Cardiac muscle cell (in vitro differentiated cells and primary cell): ENCODE data around the gene ODAD4. TPM values are rescaled to one million over a fixed set of nuclear protein-coding genes. Genes with fewer than 3 reads are reported as not detected.

Experiments
- DNase-seq, 2 donors: peaks; one replicate each; pipeline versions ENCODE4 v3.0.0 to v3.0.0-alpha.2; 2010 to 2017; ENCODE audit warnings: low read depth in 1 of 2, low spot score in 1 of 2
- H3K27ac ChIP-seq: fragments of 200-600 bp; sonication (generic); 2 replicates; pipeline ENCODE4 v1.5.1; 2016
- H3K27me3 ChIP-seq: fragments of 200-600 bp; sonication (generic); 2 replicates; pipeline ENCODE4 v1.6.0; 2016; ENCODE audit warnings: control low read depth
- H3K36me3 ChIP-seq: fragments of 200-600 bp; sonication (generic); 2 replicates; pipeline ENCODE4 v1.5.1; 2016; ENCODE audit warnings: control low read depth
- H3K4me1 ChIP-seq: fragments of 200-600 bp; sonication (generic); 2 replicates; pipeline ENCODE4 v1.8.1; 2017; ENCODE audit warnings: low read depth, mild to moderate bottlenecking, mixed run types
- H3K4me3 ChIP-seq: fragments of 200-600 bp; sonication (generic); 2 replicates; pipeline ENCODE4 v1.5.1; 2016; ENCODE audit warnings: mild to moderate bottlenecking
- H3K9me3 ChIP-seq: fragments of 200-600 bp; sonication (generic); 2 replicates; pipeline ENCODE4 v1.5.1; 2017; ENCODE audit warnings: low read depth, mild to moderate bottlenecking, control low read depth
- polyA plus RNA-seq: library from polyadenylated mRNA; unstranded; fragments of >200 nt; fragmentation: Nextera tagmentation; extraction: Ambion mirVana; gene quantifications from 2 replicates; pipeline ENCODE4 v1.2.1, GENCODE V29; 2016
- total RNA-seq: library from RNA; depleted of rRNA; stranded (reverse); fragments of >200 nt; gene quantifications from 2 replicates; pipeline ENCODE4 v1.2.3, GENCODE V29; 2016
- TF ChIP-seq, protein P1 (sequence below): IDR thresholded peaks from 2 replicates; pipeline ENCODE4 v1.5.1; 2012; ENCODE audit warnings: low read depth, mild to moderate bottlenecking, low read length

Gene ODAD4
- total and polyA plus RNA-seq, 2 experiments from 2014 or later: 3.2 to 4.5 TPM

- Histone ChIP-seq H3K36me3 (no peaks in the 10 kb centered on the region), H3K27me3 (no peaks in the 10 kb centered on the region), H3K4me3 (peak within 1 kb of the TSS; percentile 80), H3K9me3 (no peaks in the 10 kb centered on the region), H3K27ac (peak within 1 kb of the TSS; percentile 76), H3K4me1 (peaks cover 4% of the 10 kb centered on the region)
- DNase-seq: peak; percentile 98
- TF ChIP-seq, protein P1, sequence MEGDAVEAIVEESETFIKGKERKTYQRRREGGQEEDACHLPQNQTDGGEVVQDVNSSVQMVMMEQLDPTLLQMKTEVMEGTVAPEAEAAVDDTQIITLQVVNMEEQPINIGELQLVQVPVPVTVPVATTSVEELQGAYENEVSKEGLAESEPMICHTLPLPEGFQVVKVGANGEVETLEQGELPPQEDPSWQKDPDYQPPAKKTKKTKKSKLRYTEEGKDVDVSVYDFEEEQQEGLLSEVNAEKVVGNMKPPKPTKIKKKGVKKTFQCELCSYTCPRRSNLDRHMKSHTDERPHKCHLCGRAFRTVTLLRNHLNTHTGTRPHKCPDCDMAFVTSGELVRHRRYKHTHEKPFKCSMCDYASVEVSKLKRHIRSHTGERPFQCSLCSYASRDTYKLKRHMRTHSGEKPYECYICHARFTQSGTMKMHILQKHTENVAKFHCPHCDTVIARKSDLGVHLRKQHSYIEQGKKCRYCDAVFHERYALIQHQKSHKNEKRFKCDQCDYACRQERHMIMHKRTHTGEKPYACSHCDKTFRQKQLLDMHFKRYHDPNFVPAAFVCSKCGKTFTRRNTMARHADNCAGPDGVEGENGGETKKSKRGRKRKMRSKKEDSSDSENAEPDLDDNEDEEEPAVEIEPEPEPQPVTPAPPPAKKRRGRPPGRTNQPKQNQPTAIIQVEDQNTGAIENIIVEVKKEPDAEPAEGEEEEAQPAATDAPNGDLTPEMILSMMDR: no peak
These were observed 11.9 kb upstream of the ODAD4 start, which contains the start of gene ACLY for GRCh38 chr17:41918314-41919164. TSS of gene ACLY (minus strand) at chr17:41918951. CDS start at chr17:41913873, 5,078 bp downstream.

DNA sequence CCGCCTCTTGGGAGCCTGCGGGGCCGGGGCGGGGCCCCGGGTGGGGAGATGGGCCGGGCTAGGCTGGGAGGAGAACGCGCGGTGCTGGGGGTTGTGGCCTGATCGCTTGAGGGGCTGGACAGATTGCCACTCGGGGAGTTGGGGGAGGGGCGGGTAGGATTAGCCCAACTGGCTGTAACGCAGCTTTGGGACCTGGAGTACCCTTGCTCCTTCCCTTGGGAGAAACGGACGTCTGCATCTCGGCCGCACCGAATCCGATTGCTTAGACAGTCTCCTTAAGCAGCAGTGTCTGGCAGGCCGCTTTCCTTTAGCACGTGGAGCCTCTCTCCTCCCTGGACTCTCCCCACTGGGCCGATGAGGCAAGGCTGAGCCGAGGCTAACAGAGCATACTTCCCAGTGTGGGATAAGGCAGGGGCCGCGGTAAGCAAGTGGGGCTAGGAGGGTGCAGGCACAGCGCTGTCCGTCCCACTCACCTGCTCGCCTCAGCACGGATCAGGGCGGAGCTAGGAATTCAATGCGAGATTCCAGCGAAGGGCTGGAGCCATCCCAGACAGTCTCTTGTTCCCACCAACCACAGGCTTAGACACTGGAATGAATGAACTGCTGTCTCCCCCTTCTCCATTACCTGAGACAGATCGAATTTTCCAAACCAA lies 11.1 kb upstream of the ODAD4 start:
- Histone ChIP-seq H3K27me3 (no peaks in the 10 kb centered on the region), H3K4me1 (peaks cover 4% of the 10 kb centered on the region), H3K4me3 (peak overlapping the region; percentile 80), H3K9me3 (no peaks in the 10 kb centered on the region), H3K36me3 (no peaks in the 10 kb centered on the region), H3K27ac (peak overlapping the region; percentile 76)
- DNase-seq: no peak
- TF ChIP-seq, protein P1: no peak

DNA sequence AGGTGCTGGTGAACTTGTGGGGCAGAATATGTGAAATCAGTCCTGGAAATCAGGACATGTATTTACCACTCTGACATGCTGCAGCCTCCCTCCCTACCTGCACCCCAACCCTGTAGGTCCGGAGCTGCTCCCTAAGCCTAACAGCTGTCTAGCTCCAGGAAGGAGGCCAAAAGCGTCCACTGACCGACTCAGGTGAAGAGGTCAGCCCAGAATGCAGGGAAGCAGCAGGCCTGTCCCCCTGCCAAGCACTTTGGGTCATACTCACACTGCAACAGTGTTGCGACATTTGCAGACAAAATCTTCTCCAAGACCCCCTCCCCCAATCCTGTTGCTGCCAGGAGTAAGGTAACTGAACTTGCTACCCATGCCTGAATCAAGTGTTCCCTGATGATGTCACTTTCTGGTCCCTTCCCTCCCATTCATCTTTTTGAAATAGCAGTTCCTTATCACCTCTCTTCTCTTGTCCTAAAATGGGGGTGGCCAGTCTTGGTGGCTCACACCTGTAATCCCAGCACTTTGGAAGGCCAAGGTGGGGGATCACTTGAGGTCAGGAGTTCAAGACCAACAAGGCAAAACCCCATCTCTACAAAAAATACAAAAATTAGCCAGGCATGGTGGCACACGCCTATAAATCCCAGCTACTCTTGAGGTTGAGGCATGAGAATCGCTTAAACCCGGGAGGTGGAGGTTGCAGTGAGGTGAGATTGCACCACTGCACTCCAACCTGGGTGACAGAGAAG lies 10.4 kb upstream of the ODAD4 start:
- peaks cover 4% of the 10 kb centered on the region for H3K4me1 ChIP-seq
- TF ChIP-seq, protein P1: no peak
- peak in 1 of 2 donors; percentile 51 for DNase-seq
- no peaks in the 10 kb centered on the region for H3K9me3 ChIP-seq
- peak overlapping the region; percentile 76 for H3K27ac ChIP-seq
- no peaks in the 10 kb centered on the region for H3K36me3 ChIP-seq
- no peaks in the 10 kb centered on the region for H3K27me3 ChIP-seq
- no peak overlapping the region for H3K4me3 ChIP-seq

DNA sequence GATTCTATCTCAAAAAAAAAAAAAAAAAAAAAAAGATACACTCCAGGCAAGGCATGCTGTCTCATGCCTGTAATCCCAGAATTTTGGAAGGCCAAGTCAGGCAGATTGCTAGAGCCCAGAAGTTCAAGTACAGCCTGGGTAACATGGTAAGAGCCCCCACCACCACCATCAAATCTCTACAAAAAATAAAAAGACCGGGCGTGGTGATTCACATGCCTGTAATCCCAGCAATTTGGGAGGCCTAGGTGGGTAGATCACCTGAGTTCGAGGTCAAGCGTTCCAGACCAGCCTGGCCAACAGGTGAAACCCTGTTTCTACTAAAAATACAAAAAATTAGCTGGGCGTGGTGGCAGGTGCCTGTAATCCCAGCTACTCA lies 9.8 kb upstream of the ODAD4 start:
- DNase-seq: no peak
- no peaks in the 10 kb centered on the region for H3K27me3 ChIP-seq
- H3K36me3 ChIP-seq: no peaks in the 10 kb centered on the region
- H3K9me3 ChIP-seq: no peaks in the 10 kb centered on the region
- no peak overlapping the region for H3K27ac ChIP-seq
- no peak overlapping the region for H3K4me3 ChIP-seq
- peaks cover 4% of the 10 kb centered on the region for H3K4me1 ChIP-seq
- TF ChIP-seq, protein P1: no peak

GRCh38 chr17:41925991-41926590 lies 4.3 kb upstream of the ODAD4 start:
- Histone ChIP-seq H3K4me1 (peaks cover 6% of the 10 kb centered on the region), H3K27ac (no peak overlapping the region), H3K27me3 (no peaks in the 10 kb centered on the region), H3K36me3 (no peaks in the 10 kb centered on the region), H3K4me3 (no peak overlapping the region), H3K9me3 (no peaks in the 10 kb centered on the region)
- TF ChIP-seq, protein P1: no peak
- no peak for DNase-seq
